Measurements from ENCODE around the gene ABCG1.

ABCG1 gene

GRCh38 chr21:42346441-42346840, 127.5 kb downstream of the ABCG1 start:
- TF ChIP-seq CTCF (IDR thresholded peaks at IDR 0.05; ENCODE audit: extremely low read depth, insufficient read depth, missing control alignments), result no peak
- DNase-seq (ENCODE audit: low spot score), result no peak
- in situ Hi-C loops (cut with MboI; ENCODE audit: low pct_unique_long_range_greater_than_20kb, low sequenced_read_pairs, unreplicated experiment), result loop anchor here (25.0 kb wide), 1 partner anchor 466 kb away; no protein-coding TSS in a partner anchor
